HG03378 (cell line): Measurements from ENCODE around the gene RAPGEF2.

Experiments
- ATAC-seq: cut with Tn5 transposase; IDR thresholded peaks from one replicate; pipeline ENCODE4 v1.9.1; 2021; ENCODE audit warnings: mild to moderate bottlenecking, moderate library complexity; ENCODE audit not compliant: unreplicated experiment

RAPGEF2 gene

DNA sequence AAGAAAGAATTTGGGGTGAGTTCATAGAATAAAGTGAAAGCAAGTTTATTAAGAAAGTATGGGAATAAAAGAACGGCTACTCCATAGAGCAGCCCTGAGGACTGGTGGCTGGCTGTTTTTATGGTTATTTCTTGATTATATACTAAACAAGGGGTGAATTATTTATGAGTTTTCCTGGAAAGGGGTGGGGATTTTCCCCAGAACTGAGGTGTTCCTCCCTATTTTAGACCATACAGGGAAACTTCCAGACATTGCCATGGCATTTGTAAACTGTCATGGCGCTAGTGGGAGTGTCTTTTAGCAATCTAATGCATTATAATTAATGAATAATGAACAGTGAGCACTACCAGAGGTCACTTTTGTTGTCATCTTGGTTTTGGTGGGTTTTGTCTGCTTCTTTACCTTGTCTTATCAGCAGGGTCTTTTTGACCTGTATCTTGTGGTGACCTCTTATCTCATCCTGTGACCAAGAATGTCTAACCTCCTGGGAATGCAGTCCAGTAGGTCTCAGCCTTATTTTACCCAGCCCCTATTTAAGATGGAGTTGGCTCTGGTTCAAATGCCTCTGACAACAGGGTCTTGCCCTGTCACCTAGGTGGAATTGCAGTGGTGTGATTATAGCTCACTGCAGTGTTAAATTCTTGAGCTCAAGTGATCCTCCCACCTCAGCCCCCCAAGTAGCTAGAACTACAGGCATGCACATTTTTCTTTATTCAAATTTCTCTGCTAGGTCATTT is 27.1 kb downstream of the RAPGEF2 start:
- ATAC-seq, result no peak

DNA sequence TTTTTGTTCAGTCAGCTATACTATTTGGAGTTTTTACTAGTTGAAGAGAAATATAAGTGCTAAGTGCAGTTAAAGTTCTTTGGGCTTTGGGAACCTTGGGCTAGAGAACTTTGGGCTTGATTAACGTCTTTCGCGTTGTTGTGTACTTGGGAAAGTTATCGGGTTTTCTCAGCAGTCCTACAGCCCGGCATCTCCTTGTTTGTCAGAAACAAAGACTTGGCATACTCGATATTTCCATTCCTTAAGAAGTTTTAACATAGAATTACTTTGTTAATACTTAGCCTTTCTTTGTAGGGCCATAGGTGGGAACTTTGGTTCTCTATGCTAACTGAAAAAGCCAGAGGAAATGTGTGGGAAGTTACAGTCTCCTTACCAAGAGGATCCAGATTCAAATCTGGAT is 28.7 kb downstream of the RAPGEF2 start:
- ATAC-seq, result no peak

DNA sequence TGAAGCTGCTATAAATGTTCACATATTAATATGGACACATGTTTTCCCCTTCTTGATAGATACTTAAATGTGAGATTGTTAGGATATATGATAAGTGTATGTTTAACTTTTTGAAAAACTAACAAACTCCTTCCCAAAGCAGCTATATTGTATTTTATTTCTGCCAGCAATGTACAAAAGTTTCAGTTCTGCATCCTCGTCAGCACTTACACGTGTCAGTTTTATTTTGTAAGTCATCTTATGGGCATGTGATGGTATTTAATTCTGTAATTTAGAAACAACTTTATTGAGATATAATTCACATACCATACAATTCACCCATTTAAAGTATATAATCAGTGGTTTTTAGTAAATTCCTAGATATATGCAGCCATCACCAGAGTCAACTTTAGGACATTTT is 31.6 kb downstream of the RAPGEF2 start:
- ATAC-seq, result no peak

DNA sequence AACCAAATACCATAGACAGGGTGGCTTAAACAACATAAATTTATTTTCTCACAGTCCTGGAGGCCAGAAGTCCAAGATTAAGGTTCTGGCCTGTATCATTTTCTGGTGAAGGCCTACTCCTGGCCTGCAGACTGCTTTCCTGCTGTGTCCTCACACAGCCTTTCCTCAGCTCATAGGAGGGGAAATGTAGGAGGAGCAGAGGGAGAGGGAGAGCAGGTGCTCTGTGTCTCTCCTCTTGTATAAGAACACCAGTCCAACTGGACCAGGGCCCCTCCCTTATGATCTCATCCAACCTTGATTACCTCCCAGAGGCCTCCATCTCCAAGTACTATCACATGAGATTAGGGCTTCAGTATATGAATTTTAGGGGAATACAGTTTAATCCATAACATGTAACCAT is 34.3 kb downstream of the RAPGEF2 start:
- no peak for ATAC-seq

DNA sequence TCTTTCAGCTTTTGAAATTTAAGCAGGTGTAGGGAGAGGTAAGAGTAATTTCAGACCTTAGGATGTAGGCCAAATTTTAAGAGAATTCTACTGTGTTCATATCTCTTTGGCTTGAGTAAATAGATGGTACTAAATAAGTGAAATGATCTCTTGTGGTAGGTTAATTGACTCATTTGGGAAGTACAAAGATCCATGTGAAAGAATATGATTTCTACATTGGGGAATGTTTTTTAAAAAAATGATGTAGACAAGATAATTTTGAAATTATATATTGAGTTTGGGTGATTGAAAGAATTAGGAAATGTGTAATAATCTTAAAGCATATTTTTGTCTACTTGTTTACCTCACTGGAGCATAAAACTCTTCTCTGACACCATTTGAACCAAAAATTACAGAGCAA is 35.6 kb downstream of the RAPGEF2 start:
- no peak for ATAC-seq

DNA sequence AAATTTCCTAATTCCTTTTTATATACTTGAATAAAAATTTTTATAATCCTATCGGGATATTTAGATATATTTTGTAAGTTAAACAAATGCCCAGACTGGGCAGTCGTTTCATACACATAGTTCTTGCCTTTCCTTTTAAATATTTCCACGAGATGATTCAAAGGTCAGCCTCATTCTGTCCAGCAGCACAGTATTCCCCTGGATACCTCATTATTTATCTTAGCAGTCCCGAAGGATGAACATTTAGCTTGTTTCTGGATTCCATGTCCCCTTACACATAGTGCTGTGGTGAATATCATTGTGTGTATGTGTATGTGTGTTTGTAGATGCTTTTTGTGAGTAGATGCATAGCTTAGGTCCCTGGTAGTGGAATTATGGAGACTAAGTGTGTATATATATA is 38.3 kb downstream of the RAPGEF2 start:
- no peak for ATAC-seq

DNA sequence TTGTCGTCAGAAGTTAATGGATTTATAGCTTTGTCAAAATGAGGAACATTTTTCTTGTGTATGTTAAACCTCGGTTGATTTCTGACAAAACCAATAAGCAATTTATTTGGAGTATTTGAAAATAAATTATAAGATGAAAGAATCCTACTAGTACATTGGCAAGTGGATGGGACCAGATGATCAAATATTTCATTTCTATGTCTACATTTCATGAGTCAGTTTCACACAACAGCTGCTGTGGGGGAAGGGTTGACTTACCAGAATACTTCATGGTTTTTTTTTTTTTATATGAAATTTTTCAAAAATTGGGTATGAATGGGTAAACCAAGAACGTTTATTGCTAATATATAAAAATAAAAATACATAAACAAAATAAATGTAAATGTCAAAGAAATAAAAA is 39.4 kb downstream of the RAPGEF2 start:
- no peak for ATAC-seq

DNA sequence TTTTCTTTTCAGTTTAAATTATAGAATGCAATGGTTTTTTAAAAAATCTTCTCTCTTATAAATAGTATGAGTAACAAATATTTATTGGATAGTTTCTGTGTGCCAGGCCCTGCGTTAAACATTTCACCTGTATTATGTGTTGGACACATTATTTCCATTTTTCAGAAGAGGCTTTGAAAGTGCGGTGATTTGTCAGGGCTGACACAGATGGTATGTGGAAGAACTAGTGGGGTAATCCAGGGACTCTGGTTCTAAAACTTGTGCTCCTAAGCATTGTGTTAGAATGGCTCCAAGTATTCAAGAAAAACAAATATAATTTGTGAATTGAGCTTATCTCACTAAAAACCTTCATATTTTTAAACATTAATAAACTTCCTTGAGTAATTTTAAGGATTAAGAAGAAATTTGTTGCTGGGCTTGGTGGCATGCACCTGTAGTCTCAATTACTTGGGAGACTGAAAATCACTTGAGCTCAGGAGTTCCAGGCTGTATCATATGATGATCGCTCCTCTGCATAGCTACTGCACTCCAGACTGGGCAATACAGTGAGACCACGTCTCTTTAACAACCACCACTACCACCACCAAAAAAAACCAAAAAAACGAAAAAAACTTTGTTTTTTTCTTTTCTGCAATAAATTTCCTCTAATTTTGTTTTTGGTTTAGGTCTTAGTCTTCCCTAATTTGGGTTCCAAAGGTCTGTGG is 40.0 kb downstream of the RAPGEF2 start:
- ATAC-seq, result no peak

DNA sequence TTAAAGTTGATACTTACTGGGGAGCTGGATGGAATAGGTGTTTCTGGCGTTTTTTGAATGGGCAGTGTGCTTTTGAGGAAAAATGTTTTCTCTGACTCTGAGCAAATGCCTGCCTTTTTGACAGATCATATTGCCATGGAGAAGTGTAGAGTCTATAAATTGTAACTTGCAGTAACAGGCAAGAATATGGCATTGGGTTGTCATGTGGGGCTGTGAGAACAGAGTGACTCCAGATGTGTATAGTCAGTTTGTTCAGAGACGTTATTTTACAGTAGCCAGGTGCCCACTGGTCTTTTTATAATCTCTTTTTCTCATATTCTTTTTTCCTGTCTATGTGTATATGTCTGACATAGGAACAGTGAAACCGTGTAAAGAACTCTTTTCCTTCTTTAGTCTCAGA is 40.8 kb downstream of the RAPGEF2 start:
- no peak for ATAC-seq

DNA sequence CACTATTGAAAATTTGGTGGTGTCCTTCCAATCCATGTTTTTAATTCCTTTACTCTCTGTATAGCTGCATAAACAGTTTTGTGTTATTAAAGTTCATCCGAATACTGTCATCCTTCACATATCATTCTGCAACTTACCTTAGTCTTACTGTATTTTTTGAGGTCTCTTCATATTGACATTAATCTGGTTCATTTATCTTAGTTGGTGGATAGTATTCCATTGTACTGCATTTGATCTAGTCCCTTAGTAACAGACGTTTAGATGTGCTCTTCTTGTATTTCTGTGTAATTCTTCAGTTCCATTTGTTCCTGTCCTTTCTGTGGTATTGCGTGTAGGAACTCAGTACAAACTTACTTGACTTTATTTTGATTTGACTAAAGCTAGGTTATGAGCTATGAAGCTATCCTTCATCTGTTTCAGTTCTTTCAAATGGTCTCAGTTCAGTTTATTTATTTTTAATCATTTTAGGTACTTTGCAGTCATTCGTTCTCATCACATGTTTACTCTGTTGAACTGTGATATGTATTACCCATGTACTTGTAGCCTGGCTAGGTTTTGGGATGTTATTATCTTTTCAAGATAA is 41.3 kb downstream of the RAPGEF2 start:
- ATAC-seq, result no peak

DNA sequence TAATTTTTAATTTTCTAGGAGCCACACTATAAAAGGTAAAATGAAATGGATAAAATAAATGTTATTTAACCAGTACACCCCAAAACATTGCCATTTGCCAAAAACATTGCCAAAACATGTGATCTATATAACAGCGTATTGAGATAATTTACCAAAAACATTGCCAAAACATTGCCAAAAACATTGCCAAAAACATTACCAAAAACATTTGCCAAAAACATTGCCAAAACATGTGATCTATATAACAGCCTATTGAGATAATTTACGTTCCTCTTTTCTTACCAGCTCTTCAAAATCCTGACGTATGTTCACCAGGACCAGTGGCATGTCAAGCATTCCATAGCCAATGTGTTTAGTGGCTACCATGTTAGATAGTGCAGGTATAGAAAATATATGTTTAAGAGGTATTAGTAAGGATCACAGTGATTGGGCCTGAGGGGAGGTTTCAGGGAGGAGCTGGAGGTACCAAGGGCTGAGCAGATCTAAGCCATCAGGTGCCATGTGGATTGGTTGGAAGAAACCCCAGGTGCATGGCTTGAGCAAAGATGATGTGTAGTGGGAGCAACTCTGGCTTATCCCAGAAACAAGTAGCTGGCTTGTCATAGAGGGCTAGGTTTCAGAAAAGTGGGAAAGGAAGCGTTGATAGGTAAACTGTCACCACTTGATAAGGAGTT is 42.6 kb downstream of the RAPGEF2 start:
- no peak for ATAC-seq

DNA sequence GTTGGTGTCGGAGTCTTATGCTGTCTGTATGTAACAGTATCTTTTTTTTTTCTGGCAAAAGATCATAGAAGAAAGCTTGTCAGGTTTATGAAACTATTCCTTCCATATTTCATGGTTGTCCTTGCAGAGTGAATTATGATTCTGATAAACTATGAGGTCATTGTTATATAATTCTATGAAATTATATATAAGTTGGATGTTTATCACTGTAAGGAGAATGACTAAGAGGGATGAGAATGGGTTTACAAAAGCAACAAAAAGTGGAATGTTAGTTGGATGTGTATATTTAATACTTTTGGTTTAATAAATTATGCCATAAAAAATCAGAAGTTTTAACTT is 43.1 kb downstream of the RAPGEF2 start:
- ATAC-seq, result no peak

DNA sequence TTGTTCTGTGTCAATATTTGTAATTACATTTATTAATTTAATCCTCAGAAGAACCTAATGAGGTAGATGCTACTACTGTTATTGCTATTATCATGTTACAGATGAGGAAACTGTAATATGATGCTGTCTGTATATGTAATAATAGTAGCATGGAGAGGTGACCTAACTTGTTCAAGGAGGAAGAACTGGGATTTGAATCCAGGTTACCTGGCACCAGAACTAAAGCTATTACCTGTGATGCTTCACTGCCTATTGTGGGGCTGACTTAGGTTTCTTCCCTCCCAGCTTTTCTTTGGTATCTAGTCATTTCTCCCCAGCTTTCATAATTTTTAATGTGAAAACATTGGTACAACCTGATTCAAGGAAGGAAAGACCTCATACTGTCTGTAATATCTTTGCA is 43.6 kb downstream of the RAPGEF2 start:
- ATAC-seq, result no peak

DNA sequence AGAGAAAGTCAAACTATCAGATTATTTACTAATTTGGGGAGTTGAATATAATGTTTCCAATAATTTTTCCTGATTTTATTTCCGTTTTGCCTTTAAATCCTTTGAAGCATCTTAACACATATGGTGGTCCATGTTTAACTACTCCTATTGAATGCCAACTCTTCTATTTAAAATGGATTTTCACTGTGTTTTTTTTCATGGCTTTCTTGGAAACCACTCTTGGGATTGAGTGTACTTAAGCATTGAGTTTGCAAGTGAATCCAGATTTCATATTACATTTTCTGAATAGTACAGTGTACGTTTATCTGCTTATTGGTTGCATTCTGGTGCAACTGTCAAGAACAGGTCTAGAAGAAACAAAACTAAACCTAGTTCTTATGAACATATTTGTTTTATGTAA is 45.6 kb downstream of the RAPGEF2 start:
- ATAC-seq, result no peak

DNA sequence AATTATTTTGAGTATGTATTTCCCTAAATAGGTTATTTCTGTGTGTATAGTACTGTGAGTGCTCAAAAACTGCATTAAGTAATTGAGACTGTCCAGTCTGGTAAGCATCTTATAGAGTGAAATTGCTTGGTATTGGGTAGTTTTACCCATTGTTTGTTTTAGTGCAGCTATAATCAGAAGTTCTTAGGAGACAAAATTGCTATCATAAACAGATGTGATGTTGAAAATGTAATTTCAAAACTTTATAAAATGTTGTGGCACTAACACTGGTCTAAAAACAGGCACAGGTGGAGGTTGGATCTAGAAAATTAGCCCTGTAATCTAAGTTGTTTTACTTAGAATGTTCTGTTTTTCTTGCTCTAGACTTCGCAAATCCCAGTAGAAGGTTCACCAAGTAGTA is 46.8 kb downstream of the RAPGEF2 start:
- ATAC-seq, result no peak

DNA sequence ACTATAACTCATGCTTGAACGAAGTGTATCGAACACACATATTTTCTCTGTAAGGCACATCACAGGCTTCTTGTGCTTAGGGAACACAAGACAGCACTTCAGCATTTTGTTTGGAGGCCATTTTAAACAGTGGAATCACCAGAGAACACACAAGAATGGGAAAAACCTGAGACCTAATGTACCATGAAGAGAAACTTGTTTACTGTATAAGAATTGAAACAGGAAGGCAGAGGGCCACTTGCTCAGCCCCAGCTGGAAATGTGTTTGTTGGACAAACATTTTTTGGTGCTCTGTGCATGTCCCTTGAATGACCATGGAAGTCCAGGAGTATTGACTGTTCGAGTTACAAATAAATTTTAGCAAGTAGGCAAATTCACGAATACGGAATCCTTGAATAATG is 47.5 kb downstream of the RAPGEF2 start:
- ATAC-seq, result no peak

DNA sequence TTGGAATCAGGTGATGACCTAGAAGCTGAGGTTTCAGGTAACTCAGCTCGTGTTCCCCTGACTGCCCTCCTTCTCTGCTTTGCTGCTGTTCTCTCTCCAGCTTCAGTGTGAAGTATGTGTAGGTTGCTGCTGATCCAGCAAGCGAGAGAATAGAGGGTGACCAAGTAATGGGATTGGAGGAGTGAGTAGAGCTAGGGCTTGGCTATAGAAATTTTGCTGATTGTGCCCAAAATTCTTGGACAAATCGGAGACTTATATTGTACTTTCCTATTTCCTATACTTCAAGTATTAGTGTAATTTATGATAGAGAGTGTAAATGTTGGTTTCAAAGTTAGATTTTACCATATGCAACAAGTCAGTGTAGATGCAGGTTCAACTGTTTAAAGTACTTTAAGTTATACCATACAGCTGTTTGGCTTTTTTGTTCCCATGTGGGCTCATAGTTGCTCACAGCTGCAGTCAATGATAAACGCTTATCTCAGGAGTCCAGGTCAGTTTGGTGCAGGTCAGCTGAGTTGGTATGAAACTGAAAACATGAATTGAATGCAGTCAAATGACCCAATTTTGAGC is 48.0 kb downstream of the RAPGEF2 start:
- ATAC-seq, result peak; percentile 53

DNA sequence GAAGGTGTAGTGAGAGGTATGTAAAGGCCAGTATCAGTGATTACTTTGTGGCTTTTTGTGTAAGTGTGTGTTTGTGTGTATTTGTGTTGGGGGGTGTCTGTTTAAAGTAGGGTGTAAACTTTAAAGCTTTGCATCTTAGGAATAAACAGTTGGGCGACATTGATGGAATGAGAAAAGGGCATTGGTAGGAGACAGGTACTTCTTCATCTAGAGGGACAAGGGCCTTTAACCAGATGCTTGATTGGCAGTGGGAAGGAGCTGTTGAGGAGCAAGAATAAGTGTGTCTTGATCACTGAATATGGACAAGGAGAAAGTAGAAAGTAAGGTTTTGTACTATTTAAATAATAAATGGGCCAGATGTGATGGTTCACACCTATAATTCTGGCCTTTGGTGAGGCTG is 48.8 kb downstream of the RAPGEF2 start:
- no peak for ATAC-seq

DNA sequence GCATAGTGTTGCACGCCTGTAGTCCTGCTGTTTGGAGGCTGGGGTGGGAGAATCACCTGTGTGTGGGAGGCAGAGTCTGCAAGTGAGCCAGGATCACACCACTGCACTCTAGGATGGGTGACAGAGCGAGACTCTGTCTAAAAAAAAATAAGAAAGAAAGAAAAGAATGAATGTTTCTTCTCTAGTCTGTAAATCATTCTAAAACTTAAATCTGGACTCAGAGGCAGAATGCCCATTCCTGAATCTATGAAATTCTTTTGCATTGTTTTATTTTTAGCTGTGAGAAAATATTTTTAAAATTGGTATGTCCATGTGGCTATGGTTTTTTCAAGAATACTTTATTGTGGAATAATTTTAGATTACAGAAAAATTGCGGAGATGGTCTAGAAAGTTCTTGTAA is 49.3 kb downstream of the RAPGEF2 start:
- ATAC-seq, result no peak

DNA sequence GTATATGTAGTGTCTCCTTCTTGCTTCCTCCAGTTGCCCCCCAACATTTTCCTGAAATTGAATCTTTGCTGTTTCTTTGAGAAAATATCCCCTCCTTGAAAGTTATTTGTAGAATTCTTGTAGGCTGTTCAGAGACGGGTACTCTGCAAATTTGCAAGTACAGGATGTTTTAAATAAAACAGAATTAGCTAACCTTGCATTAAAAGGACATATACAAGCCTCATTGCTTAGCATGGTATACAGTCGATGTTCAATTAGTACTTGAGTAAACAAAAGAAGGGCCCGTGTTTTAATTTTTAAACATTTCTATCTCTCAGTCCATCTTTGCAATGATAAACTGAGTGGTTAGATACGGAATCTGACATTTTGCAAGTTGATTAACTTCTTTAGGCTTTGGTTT is 50.8 kb downstream of the RAPGEF2 start:
- no peak for ATAC-seq

DNA sequence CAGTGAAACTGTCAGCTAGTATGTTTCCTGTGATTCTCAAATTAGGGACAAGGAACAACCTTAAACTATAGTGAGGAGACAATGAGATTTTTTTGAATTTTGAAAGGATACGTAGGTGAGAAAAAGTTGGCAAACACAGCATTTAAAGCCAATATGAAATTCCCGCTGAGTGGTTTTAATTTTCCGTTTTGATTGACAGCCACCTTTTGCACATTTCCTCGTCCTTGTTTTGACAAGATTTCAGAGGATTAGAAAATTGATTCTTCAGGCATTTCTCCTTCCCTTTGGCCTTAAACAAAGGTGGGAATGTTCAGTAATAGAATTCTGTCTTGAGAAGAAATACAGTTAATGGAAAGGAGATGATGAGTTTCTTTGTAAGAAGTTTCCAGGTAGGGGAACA is 52.2 kb downstream of the RAPGEF2 start:
- no peak for ATAC-seq
